NCI-H2227 (cell line): ENCODE data around the gene STH.

Experiments used
- DNase-seq: peaks from one replicate; lab custom pipeline; 2025; ENCODE audit not compliant: unreplicated experiment; lab: John Stamatoyannopoulos, UW

STH gene

GRCh38 chr17:46025510-46026165 is 26.6 kb downstream of the STH start:
- DNase-seq, result no peak

- DNase-seq, result no peak
Measured at GRCh38 chr17:46026166-46027047, 27.4 kb downstream of the STH start.

DNA sequence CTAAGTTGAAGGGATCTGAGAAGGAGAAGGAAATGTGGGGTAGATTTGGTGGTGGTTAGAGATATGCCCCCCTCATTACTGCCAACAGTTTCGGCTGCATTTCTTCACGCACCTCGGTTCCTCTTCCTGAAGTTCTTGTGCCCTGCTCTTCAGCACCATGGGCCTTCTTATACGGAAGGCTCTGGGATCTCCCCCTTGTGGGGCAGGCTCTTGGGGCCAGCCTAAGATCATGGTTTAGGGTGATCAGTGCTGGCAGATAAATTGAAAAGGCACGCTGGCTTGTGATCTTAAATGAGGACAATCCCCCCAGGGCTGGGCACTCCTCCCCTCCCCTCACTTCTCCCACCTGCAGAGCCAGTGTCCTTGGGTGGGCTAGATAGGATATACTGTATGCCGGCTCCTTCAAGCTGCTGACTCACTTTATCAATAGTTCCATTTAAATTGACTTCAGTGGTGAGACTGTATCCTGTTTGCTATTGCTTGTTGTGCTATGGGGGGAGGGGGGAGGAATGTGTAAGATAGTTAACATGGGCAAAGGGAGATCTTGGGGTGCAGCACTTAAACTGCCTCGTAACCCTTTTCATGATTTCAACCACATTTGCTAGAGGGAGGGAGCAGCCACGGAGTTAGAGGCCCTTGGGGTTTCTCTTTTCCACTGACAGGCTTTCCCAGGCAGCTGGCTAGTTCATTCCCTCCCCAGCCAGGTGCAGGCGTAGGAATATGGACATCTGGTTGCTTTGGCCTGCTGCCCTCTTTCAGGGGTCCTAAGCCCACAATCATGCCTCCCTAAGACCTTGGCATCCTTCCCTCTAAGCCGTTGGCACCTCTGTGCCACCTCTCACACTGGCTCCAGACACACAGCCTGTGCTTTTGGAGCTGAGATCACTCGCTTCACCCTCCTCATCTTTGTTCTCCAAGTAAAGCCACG is 28.3 kb downstream of the STH start:
- DNase-seq, result no peak

DNA sequence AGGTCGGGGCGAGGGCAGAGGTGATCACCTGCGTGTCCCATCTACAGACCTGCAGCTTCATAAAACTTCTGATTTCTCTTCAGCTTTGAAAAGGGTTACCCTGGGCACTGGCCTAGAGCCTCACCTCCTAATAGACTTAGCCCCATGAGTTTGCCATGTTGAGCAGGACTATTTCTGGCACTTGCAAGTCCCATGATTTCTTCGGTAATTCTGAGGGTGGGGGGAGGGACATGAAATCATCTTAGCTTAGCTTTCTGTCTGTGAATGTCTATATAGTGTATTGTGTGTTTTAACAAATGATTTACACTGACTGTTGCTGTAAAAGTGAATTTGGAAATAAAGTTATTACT is 28.9 kb downstream of the STH start:
- DNase-seq, result no peak

DNA sequence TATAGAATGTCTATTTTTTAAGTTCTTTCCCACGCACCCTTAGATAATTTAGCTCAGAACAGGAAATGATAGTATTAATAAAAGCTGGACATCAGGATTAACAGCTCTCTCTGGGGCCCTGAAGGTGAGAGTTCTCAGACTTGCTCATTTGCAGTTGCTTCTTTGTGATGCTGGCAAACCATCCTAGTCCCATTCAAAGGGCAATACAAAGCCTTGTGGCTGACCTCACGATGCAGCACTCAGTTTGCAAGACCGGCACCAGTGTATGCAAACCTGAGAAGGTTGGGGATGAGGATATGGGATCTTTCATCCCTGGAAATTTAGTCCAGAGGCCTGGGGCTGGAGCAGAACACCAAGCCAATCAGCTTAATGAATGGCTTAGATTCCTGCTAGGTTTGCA is 29.3 kb downstream of the STH start:
- DNase-seq, result no peak

GRCh38 chr17:46028981-46029565 is 30.0 kb downstream of the STH start:
- no peak for DNase-seq

GRCh38 chr17:46029627-46030026 is 30.6 kb downstream of the STH start:
- no peak for DNase-seq

DNA sequence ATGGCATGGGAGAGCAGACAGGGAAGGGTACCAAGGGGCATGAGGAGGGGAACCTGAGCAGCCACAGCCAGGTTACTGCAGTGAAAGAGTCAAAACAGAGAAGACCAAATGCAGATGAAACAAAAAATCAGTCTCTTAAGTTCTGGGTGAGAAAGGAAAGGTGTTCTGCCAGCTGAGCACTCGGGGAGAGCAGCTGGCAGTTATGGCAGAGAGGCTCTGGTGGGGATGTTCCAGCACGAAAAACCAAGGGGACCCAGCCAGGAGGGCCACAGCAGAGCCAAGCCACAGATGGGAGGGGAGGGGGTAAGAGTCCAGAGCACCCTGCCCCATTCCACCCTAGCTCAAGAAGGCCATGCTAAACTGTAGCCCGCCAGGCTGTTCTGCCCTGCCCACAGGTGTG is 31.7 kb downstream of the STH start:
- DNase-seq, result no peak

DNA sequence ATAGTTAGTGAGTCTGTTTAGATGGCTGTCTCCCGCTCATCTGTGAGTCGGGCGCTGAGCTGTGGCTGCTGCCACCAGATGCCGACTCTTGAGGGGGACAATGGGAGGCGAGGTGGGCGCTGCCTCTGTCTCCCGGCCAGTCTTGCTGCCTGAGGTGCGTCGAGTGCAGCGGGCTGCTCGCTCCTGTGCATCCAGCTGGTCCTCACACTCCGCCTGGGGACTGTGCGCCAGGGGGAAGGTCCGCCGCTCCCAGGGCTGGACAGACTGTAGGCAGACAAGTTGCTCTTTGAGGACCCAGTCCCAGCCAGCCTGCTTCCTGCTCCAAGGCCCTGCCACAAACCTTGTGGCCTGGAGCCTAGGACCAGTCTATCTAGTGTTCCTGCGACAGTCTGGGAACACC is 32.4 kb downstream of the STH start:
- no peak for DNase-seq

DNA sequence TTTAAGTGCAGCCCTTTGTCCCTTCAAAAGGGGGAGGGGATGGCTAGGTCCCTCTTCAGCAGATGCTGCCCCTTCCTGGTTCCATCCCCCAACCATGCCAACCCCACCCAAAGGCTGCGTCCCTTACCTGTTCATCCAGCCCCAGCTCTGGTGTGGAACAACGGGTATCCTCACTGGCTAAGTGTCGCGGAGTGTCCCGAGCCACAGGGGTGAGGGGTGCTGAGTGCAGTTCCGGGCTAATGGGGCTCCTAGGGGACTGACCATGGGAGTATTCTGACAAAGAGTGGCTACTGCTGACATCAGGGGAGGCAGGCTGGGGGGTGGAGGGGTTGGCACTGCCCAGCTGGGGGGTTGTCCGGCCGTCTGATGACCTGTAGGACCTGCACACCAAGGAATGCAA is 32.9 kb downstream of the STH start:
- no peak for DNase-seq

DNA sequence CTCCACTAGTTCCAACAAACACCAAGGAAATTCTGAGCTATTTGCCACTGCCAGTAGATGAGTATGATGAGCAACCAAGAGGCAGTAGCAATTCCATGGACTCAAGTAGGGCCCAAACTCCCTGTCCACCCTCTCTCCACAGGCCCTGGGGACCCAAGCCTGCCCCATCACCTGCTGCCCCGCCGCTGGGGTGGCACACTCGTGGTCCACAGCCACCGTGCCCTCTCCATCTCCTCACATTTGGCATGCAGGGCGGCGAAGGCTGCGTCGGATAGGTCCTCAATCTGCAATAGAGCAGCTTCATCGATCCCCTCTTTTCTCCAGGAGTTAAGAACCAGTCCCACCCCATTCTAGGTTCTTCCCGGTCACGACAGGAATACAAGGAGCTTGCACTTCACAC is 33.9 kb downstream of the STH start:
- DNase-seq, result no peak

- DNase-seq, result no peak
Measured at GRCh38 chr17:46033392-46033791, 34.3 kb downstream of the STH start.

GRCh38 chr17:46035112-46035818 is 36.2 kb downstream of the STH start:
- DNase-seq, result no peak

GRCh38 chr17:46036491-46036890 is 37.4 kb downstream of the STH start:
- DNase-seq, result no peak

GRCh38 chr17:46037722-46038255 is 38.7 kb downstream of the STH start:
- DNase-seq, result no peak

DNA sequence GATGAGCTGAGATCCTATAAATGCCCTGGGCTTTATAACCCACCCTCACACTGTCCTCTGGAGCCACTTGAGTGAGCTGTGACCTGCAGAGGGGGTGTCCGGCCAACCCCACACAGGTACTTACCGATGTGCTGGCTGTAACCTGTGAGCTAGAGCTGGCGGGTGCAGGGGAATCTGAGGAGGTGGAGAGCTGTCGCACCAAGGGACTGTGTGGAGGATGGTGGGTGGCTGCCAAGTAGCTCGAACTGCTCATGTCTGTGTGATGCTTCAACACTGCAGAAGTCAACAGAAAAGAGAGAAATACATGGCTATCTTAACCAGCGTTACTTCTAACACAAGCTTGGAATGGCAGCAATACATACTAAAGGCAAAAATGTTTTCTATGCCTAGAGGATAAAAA is 39.4 kb downstream of the STH start:
- DNase-seq, result no peak

GRCh38 chr17:46038937-46039336 is 39.9 kb downstream of the STH start:
- no peak for DNase-seq

DNA sequence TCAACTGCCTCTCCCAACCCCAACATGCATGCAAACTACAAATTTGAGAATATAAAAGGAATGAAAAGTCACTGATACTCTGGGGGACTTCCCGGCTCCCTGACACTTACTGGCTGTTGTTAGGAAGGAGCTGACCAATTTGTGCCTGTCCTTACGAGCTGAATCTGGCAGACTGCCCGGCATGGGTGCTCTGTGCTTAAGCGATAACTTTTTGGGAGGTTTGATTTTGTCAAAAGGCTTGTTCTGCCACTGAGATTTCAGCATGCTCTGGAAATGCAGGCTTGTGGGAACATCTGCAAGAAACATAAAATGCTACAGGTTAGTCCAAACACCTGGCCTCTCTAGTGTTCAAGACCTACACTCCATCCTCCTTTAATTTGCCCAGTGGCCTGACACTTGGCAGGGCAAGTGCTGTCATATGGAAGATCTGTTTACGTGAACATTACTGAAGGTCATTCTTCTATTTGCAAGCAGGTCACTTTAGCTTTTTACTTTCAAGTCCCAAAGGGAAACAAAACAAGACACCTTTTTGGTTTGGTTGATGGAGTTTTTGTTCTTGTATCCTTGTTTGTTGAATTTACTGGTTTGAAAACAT is 40.6 kb downstream of the STH start:
- no peak for DNase-seq

DNA sequence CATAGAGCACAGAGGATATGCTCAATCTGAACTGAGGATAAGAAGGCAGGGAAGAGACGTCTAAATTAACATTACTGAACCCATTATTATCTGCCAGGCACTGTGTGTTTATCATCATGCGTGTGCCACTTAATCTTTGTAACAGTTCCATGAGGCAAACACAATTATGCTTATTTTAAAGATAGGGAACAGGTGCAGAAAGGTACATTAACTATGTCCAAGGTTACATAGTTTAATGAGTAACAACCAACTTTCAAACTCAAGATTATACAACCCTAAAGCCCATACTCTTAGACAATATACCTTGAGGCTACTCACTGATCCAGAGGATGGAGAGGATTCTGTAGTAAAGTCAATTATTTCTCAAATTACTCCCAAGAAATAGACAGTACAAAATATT is 43.2 kb downstream of the STH start:
- DNase-seq, result no peak

DNA sequence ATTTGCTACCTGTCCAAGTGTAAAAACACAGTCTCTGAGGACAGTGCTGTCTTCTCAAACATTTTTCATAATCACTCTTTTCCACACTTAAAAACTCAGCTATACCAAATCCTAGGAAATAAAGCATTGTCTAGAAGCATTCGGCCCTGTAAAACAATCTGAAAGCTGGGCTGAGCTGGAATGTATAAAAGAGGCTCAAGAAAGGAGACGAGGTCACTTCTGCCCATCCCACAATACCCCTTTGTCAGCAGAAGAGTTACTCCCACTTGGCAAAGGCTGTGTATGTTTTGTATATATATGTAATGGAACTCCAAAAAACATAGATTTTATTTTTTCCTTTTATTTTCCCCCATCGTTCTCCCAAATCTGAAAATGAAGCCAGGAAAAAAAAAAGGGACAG is 43.9 kb downstream of the STH start:
- DNase-seq, result no peak
